PC-3 (cell line): ENCODE measurements around the gene SYT15. TPM values are rescaled to one million over a fixed set of nuclear protein-coding genes. Genes with fewer than 3 reads are reported as not detected.

ENCODE experiments used
- ATAC-seq: fragments of 200-7000 bp; cut with Tn5 transposase; 2 replicates; pipeline ENCODE4 v1.9.1; 2020; ENCODE audit warnings: mild to moderate bottlenecking, moderate library complexity
- BruUV-seq: library from RNA; stranded (reverse); fragments of 400-500 nt; replicated peaks from 2 replicates; lab custom pipeline; 2021; lab: Mats Ljungman, UMichigan
- CTCF ChIA-PET: fragments of 300-600 bp; sonication (Branson Sonifier 250); formaldehyde crosslinking; loops from one replicate; lab custom pipeline; 2022; ENCODE audit warnings: antibody characterized with exemption; lab: Charles Lee
- POLR2A ChIA-PET: fragments of 300-600 bp; sonication (Branson Sonifier 250); formaldehyde crosslinking; loops from one replicate; lab custom pipeline; 2022; ENCODE audit warnings: antibody characterized with exemption; ENCODE audit not compliant: unreplicated experiment; lab: Charles Lee
- DNase-seq: peaks from one replicate; pipeline ENCODE4 v3.0.0-alpha.2; 2015
- H2AFZ ChIP-seq: fragments of 300-600 bp; sonication (generic); 2 replicates; pipeline ENCODE4 v1.6.0; 2016; ENCODE audit warnings: antibody characterized with exemption, low read length
- H3F3A ChIP-seq: fragments of 300-600 bp; sonication (generic); one replicate; pipeline ENCODE4 v1.6.0; 2017; ENCODE audit warnings: antibody characterized with exemption, low read length, control low read depth, mild to moderate bottlenecking; ENCODE audit not compliant: unreplicated experiment
- H3K27ac ChIP-seq: fragments of 300-600 bp; sonication (generic); 2 replicates; pipeline ENCODE4 v1.5.1; 2016; ENCODE audit warnings: mild to moderate bottlenecking, low read length
- H3K27me3 ChIP-seq: fragments of 300-600 bp; sonication (generic); 2 replicates; pipeline ENCODE4 v1.6.1; 2016; ENCODE audit warnings: low read length, mixed read lengths
- H3K36me3 ChIP-seq: fragments of 300-600 bp; sonication (generic); 2 replicates; pipeline ENCODE4 v1.6.1; 2016; ENCODE audit warnings: low read depth, mixed run types, low read length, mixed read lengths
- H3K4me1 ChIP-seq: fragments of 300-600 bp; sonication (generic); 2 replicates; pipeline ENCODE4 v1.5.1; 2016; ENCODE audit warnings: low read length; ENCODE audit not compliant: insufficient read depth
- H3K4me2 ChIP-seq: fragments of 300-600 bp; sonication (generic); 2 replicates; pipeline ENCODE4 v1.6.0; 2016; ENCODE audit warnings: low read length
- H3K4me3 ChIP-seq: fragments of 300-600 bp; sonication (generic); 2 replicates; pipeline ENCODE4 v1.5.1; 2016; ENCODE audit warnings: mild to moderate bottlenecking, low read length, mixed read lengths
- H3K79me2 ChIP-seq: fragments of 300-600 bp; sonication (generic); 2 replicates; pipeline ENCODE4 v1.6.1; 2017; ENCODE audit warnings: low read length, mixed read lengths
- H3K9ac ChIP-seq: fragments of 300-600 bp; sonication (generic); 2 replicates; pipeline ENCODE4 v1.6.0; 2016; ENCODE audit warnings: mild to moderate bottlenecking, low read length
- H3K9me2 ChIP-seq: fragments of 300-600 bp; sonication (generic); replicated peaks from 2 replicates; pipeline ENCODE4 v1.6.1; 2016; ENCODE audit warnings: mixed run types, low read length, mixed read lengths
- H3K9me3 ChIP-seq: fragments of 300-600 bp; sonication (generic); 2 replicates; pipeline ENCODE4 v1.6.1; 2016; ENCODE audit warnings: low read length, mixed read lengths
- H4K20me1 ChIP-seq: fragments of 300-600 bp; sonication (generic); 2 replicates; pipeline ENCODE4 v1.6.1; 2016; ENCODE audit warnings: low read length, mixed read lengths
- CTCF ChIP-seq: fragments of 300-600 bp; sonication (generic); conservative IDR thresholded peaks from 2 replicates; pipeline ENCODE4 v1.5.1; 2017; ENCODE audit warnings: antibody characterized with exemption, low read depth, mild to moderate bottlenecking, low read length
- EZH2 ChIP-seq: fragments of 300-600 bp; sonication (generic); IDR thresholded peaks from one replicate; pipeline ENCODE4 v1.6.1; 2017; ENCODE audit warnings: antibody characterized with exemption, mild to moderate bottlenecking, low read length; ENCODE audit not compliant: unreplicated experiment
- EZH2phosphoT487 ChIP-seq: fragments of 300-600 bp; sonication (generic); IDR thresholded peaks from 2 replicates; pipeline ENCODE4 v1.6.1; 2018; ENCODE audit warnings: mild to moderate bottlenecking, antibody characterized with exemption, low read length, borderline replicate concordance
- intact Hi-C: fragments of 100-400 bp; cut with micrococcal nuclease; formaldehyde crosslinking; loops from 2 replicates; pipeline ENCODE4 v1.9.0; 2023
- total RNA-seq: library from RNA; depleted of rRNA; stranded (reverse); fragments of >200 nt; gene quantifications from 2 replicates; pipeline ENCODE4 v1.2.3, GENCODE V29; 2014

Gene SYT15
- total RNA-seq, 1 experiment from 2014 or later: not detected

- Histone ChIP-seq H4K20me1 (no peaks in the 10 kb centered on the region), H3K9ac (no peak overlapping the region), H3K4me2 (no peak overlapping the region), H3K79me2 (no peaks in the 10 kb centered on the region), H3K9me2 (no peaks in the 10 kb centered on the region), H3K36me3 (no peaks in the 10 kb centered on the region), H3K27me3 (no peaks in the 10 kb centered on the region), H3K27ac (no peak overlapping the region), H3K4me1 (peaks cover 22% of the 10 kb centered on the region), H3F3A (no peaks in the 10 kb centered on the region), H3K4me3 (no peak overlapping the region), H2AFZ (no peak overlapping the region), H3K9me3 (no peaks in the 10 kb centered on the region)
- ATAC-seq: no peak
- TF ChIP-seq EZH2phosphoT487 (no peak), EZH2 (no peak), CTCF (no peak)
- DNase-seq: no peak
- intact Hi-C loops: no loop called here
- BruUV-seq: no TSS peak
- ChIA-PET POLR2A (no interaction called here), CTCF (no interaction called here)
Observed at GRCh38 chr10:46541735-46542566, 37.0 kb upstream of the SYT15 start.

GRCh38 chr10:46542567-46543465 is 36.1 kb upstream of the SYT15 start:
- Histone ChIP-seq H3K79me2 (no peaks in the 10 kb centered on the region), H3K4me2 (no peak overlapping the region), H3K36me3 (no peaks in the 10 kb centered on the region), H3K9me2 (no peaks in the 10 kb centered on the region), H3K27ac (no peak overlapping the region), H3K9ac (no peak overlapping the region), H4K20me1 (no peaks in the 10 kb centered on the region), H3K9me3 (no peaks in the 10 kb centered on the region), H2AFZ (no peak overlapping the region), H3F3A (no peaks in the 10 kb centered on the region), H3K4me3 (no peak overlapping the region), H3K27me3 (no peaks in the 10 kb centered on the region), H3K4me1 (peaks cover 23% of the 10 kb centered on the region)
- BruUV-seq: no TSS peak
- ATAC-seq (no peak), DNase-seq (no peak)
- intact Hi-C loops: no loop called here
- ChIA-PET CTCF (no interaction called here), POLR2A (no interaction called here)
- TF ChIP-seq CTCF: no peak
- no peak for TF ChIP-seq EZH2phosphoT487
- no peak for TF ChIP-seq EZH2
